HCT116 (cell line): Measurements from ENCODE around the gene SIGLEC11.

Experiments
- CTCF ChIP-seq, 3 experiments: fragments of 200-600 bp in 1 of 3; sonication (generic) in 1 of 3; IDR thresholded peaks in 2 of 3; conservative IDR thresholded peaks in 1 of 3; 2 replicates each; pipeline ENCODE4 v1.5.1; 2012 to 2017; ENCODE audit warnings: low read depth in 2 of 3, low read length in 2 of 3, antibody characterized with exemption in 1 of 3, borderline replicate concordance in 1 of 3, control low read depth in 1 of 3, mild to moderate bottlenecking in 1 of 3, mixed read lengths in 1 of 3, mixed run types in 1 of 3, moderate library complexity in 1 of 3; ENCODE audit not compliant: insufficient read depth in 1 of 3
- EZH2 ChIP-seq: fragments of 200-600 bp; sonication (generic); IDR thresholded peaks from 2 replicates; pipeline ENCODE4 v1.6.1; 2017; ENCODE audit warnings: antibody characterized with exemption, mixed run types
- JUND ChIP-seq: IDR thresholded peaks from 2 replicates; pipeline ENCODE4 v1.6.1; 2012
- MAX ChIP-seq: IDR thresholded peaks from 2 replicates; pipeline ENCODE4 v1.6.1; 2012
- POLR2A ChIP-seq: IDR thresholded peaks from 2 replicates; pipeline ENCODE4 v1.7.0; 2011; ENCODE audit warnings: borderline replicate concordance; ENCODE audit not compliant: insufficient read depth, insufficient read length; ENCODE audit errors: extremely low read depth
- POLR2AphosphoS5 ChIP-seq: IDR thresholded peaks from 2 replicates; pipeline ENCODE4 v1.6.1; 2011; ENCODE audit warnings: mild to moderate bottlenecking, low read depth, low read length, moderate library complexity
- RAD21 ChIP-seq: IDR thresholded peaks from 2 replicates; pipeline ENCODE4 v1.6.1; 2012; ENCODE audit warnings: low read depth, mild to moderate bottlenecking
- SIN3A ChIP-seq: IDR thresholded peaks from 2 replicates; pipeline ENCODE4 v1.6.1; 2012; ENCODE audit warnings: low read depth
- SP1 ChIP-seq: IDR thresholded peaks from 2 replicates; pipeline ENCODE4 v1.6.1; 2012; ENCODE audit warnings: low read depth
- SRF ChIP-seq: IDR thresholded peaks from 2 replicates; pipeline ENCODE4 v1.6.1; 2012; ENCODE audit warnings: low read depth
- ZNF274 ChIP-seq: fragments of 200-500 bp; sonication (Bioruptor generic); IDR thresholded peaks from 2 replicates; pipeline ENCODE4 v1.6.1; 2014; ENCODE audit warnings: mild to moderate bottlenecking, low read depth, low read length, inconsistent platforms

DNA sequence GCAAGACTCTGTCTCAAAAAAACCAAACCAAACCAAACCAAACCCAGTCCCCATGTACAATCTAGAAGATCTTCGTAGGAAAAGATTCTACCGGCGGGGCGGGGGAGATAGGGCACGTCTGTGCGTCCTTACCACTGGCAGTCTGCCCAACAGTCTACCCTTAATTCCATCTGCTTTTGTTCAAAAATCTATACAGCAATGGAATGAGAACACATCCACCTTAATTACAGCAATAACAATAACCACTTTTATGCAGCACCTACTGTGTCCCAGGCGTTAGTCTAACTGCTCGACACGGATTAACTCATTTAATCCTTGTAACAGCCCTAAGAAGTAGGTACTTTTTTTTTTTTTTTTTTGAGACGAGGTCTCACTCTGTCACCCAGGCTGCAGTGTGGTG is 34.5 kb downstream of the SIGLEC11 start:
- TF ChIP-seq SRF (no peak), EZH2 (no peak), CTCF (IDR thresholded peaks at IDR 0.05 in 2 of 3, conservative IDR thresholded peaks at IDR 0.05 in 1 of 3; ENCODE audit: borderline replicate concordance in 1 of 3, insufficient read depth in 1 of 3, low read depth in 2 of 3, low read length in 2 of 3) (no peak), POLR2AphosphoS5 (no peak), JUND (no peak), POLR2A (no peak), MAX (no peak), SIN3A (no peak), RAD21 (no peak), ZNF274 (no peak), SP1 (no peak)
